Stimulated activated CD8-positive, alpha-beta memory T cell treated with anti-CD3 and anti-CD28 coated beads, Interleukin-2, amount 100 ng/mL, for 1 hour (primary cell): ENCODE data around the gene SH3BP5.
A peak's percentile ranks its signal among the peaks of the same experiment; 100 is the strongest.
"Not testable (repeated sequence)": the region's sequence is repeated elsewhere in the genome, so short reads cannot be mapped to it uniquely, and the experiment has no call there.

ENCODE experiments used
- DNase-seq, 2 donors: peaks; one replicate each; pipeline ENCODE4 v3.0.0-alpha.2; 2020; ENCODE audit warnings: low read depth in 2 of 2

The SH3BP5 gene

GRCh38 chr3:15332405-15333098 lies at the start of gene SH3BP5:
TSS of gene SH3BP5 (minus strand) at chr3:15332586. CDS start at chr3:15332408, 178 bp downstream.
- DNase-seq = peak; percentile 39 to 51

- no peak for DNase-seq
Measured at GRCh38 chr3:15380980-15381890, 48.8 kb upstream of the SH3BP5 start.

GRCh38 chr3:15377961-15378791 lies 45.8 kb upstream of the SH3BP5 start:
- peak; percentile 87 to 93 for DNase-seq

- no peak for DNase-seq
Measured at GRCh38 chr3:15375461-15376000, 43.1 kb upstream of the SH3BP5 start.

- no peak for DNase-seq
Measured at GRCh38 chr3:15372918-15373317, 40.5 kb upstream of the SH3BP5 start.

- no peak for DNase-seq
Measured at GRCh38 chr3:15368561-15369135, 36.3 kb upstream of the SH3BP5 start.

GRCh38 chr3:15367059-15367458 lies 34.7 kb upstream of the SH3BP5 start:
- no peak for DNase-seq

- DNase-seq = not testable (repeated sequence)
Measured at GRCh38 chr3:15364078-15364477, 31.7 kb upstream of the SH3BP5 start.

- DNase-seq = no peak
Measured at GRCh38 chr3:15361494-15362214, 29.3 kb upstream of the SH3BP5 start.

GRCh38 chr3:15360788-15361493 lies 28.6 kb upstream of the SH3BP5 start:
- no peak for DNase-seq

- no peak for DNase-seq
Measured at GRCh38 chr3:15359677-15360397, 27.5 kb upstream of the SH3BP5 start.

- DNase-seq = not testable (repeated sequence)
Measured at GRCh38 chr3:15356651-15357061, 24.3 kb upstream of the SH3BP5 start.

- no peak for DNase-seq
Measured at GRCh38 chr3:15356176-15356575, 23.8 kb upstream of the SH3BP5 start.

GRCh38 chr3:15355086-15355485 lies 22.7 kb upstream of the SH3BP5 start:
- DNase-seq = no peak

GRCh38 chr3:15354485-15354884 lies 22.1 kb upstream of the SH3BP5 start:
- DNase-seq = no peak

- no peak for DNase-seq
Measured at GRCh38 chr3:15350141-15350540, 17.8 kb upstream of the SH3BP5 start.

GRCh38 chr3:15349438-15349837 lies 17.1 kb upstream of the SH3BP5 start:
- not testable (repeated sequence) for DNase-seq

- DNase-seq = no peak
Measured at GRCh38 chr3:15348246-15348645, 15.9 kb upstream of the SH3BP5 start.

GRCh38 chr3:15347737-15348110 lies 15.3 kb upstream of the SH3BP5 start:
- DNase-seq = no peak
